ENCODE measurements around the gene KCNK18. TPM values are rescaled to one million over a fixed set of nuclear protein-coding genes. Genes with fewer than 3 reads are reported as not detected.

KCNK18 gene
- total RNA-seq, 2 experiments from 2014 or later = not detected

DNA sequence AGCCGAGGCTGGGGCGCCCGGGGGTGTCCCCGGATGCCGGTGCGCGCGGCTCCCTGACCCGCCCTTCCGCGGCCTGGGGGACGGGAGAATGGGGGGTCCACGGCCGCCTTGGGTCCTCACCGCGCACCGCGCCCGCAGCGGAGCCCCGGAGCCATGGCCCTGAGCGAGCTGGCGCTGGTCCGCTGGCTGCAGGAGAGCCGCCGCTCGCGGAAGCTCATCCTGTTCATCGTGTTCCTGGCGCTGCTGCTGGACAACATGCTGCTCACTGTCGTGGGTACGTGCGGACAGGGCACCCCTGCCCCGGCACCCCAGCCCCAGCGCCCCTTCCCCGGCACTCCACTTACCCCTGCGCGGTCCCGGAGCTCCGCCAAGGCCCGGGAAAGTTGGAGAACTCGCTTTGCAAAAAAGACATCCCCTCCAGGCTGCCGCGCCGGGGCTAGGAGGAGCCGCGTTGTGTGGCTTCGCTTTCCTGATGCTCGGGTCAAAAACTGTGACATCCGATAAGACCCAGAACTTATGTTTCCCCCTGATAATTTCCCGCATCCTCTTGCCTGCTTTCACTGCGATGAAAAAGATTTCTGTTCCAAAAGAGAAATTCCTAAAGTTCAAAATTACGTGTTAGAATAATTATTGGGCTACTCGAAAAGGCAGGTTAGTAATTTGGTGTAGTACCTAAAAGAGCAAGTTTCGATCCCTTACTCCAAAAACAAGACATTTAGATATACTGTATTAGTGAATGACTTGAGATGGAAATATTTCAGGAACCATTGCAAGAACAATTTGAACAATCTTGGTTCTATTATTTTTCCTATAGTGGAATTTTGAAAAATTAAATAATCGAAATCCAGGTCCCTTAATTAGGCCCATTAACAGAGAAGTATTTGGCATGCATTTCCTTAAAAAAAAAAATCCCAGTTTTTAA is 44.5 kb downstream of the KCNK18 start:
- ChIA-PET POLR2A (no interaction called here), CTCF (interaction anchor here (0.6 kb wide), 1 partner anchor 90 kb away, joined by 4 read pairs; no protein-coding TSS in a partner anchor)

DNA sequence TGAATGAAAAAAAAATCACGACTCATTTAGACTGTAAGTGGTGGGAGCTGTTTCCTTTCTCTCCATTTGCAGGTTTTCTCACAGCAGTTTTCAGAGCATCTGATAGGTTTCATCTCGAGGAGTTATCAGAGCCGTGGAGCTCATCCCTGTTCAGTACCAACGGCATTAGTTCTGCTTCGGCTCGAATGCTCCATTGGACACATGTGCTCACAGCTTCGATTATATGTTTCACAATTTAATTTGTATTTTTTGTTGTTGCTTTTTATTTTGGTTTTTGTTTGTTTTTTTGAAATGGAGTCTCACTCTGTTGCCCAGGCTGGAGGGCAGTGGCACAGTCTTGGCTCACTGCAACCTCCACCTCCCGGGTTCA is 45.2 kb downstream of the KCNK18 start:
- CTCF ChIA-PET = no interaction called here
- POLR2A ChIA-PET = no interaction called here

DNA sequence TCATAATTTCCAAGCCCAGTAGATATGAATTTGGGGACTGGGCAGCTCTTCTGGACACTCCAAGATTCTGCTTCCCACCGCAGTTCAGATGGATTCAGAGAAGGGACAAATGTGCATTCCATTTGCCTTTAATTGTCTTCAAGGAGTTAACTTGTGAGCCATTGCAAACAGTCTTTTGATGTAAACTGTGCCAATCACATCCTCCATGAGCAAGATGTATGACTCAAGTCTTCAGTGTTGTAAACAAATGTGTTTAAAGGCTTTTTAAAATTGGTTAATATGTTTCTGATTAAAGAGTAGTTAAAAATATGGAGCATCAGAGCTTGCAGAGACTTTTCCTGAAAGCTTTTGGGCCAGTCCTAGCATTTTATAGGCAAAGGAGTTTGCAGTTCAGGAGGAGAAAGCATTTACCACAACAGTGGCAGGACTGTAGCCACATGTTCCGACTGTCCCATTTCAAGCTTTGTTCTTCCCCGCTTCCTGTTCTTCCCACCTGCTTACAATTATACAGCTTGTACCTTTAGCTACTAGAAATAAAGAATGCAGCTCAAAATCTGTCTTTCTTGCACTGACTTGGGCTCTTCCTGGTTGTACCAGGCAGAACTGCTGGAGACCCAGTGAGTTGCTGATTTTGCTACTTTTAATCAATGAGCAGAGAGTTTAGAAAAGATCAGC is 49.8 kb downstream of the KCNK18 start:
- POLR2A ChIA-PET = no interaction called here
- CTCF ChIA-PET = no interaction called here

DNA sequence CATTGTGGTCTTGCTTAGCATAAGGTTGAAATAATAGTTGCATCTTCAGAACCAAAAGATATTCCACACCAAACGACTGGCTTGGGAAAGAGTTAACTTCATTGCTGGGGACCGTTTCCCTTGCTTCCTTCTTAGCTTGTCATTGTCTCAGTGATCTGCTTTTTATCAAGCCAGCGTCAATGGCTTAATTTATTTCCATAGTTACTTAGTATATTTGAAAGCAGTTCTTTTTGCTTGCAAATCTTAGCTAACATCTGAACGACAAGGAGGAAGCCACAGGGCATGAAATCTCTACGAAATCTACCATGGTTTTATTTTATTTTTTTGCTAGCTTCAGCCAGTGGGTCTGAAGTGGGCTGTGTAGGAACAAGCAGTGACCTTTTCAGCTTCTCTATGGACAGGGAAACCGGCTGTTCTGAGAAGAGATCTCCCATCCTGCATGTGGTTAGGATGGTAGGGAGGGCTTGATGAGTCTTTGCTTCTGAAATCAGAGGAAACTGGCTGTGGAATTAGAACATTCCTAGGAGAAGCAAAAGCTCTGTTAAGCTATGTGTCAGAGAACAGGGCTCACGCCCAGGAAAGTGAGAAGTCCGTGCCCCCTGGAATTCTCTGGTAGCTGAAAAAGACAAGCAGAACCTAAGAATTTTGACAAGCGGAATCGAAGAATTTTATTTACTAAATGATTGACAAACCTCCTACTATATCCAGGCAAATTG is 51.6 kb downstream of the KCNK18 start:
- POLR2A ChIA-PET = no interaction called here
- CTCF ChIA-PET = no interaction called here

DNA sequence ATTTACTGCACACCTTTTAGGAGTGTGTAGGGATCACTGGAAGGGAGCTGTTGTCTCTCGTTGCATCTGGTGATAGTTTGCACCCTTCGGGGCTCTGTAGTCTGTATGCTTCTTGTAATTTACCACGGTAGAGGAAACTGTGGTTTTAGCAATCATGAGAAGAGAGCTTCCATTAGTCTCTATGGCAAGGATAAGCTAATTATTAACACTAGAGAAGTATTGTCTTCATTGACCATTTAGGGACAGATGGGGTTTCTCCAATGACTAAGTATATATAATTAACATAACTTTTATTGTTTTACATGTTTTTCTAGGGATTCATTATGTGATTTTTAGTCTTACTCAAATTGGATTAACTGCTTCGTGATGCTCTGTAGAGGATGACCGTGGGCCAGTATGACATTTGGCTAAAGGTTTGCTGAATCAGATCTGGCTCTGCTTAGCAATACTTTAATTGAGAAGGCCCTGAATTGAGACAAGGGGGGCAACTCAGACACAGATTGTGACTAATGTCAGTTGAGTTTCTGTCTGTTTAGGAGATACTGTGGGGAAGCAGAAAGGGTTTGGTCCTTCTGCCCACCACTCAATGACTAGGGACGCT is 52.3 kb downstream of the KCNK18 start:
- CTCF ChIA-PET = no interaction called here
- POLR2A ChIA-PET = no interaction called here

DNA sequence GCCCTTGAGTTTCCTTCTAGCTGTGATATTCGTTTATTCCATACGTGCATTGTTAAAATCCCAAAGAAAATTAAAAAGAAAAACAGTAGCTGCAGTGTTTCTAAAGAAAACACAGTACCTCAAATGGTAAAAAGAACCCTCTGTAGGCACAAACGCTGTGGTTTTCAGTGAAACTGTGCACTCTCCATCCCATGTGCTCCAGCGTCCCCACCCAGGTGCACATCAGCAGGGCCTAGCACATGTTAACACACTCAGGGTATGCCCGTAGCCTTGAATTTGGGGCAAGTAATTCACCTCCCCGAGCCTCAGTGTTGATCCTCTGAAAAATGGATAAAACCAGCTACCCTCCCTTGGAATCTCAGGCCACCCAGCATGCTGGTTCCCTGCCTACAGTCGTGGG is 53.1 kb downstream of the KCNK18 start:
- POLR2A ChIA-PET = no interaction called here
- CTCF ChIA-PET = no interaction called here

DNA sequence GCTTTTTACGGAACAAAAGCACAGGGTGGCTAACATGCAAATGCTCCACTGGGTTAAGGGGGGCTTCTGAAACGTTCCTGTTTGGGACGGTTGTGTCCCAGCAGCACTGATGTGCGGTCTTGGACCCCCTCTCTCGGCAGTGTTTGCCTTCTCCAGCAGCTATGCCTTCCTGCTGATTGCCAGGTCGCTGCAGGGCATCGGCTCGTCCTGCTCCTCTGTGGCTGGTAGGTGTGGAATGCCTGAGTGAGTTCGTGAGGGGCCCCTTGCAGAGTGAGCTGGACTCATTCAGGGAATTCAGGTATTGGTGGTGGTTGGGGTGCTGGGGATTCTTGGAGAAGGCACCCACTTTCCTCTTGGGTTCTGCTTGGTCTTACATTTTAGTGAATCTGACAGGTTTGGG is 56.6 kb downstream of the KCNK18 start:
- CTCF ChIA-PET = no interaction called here
- POLR2A ChIA-PET = no interaction called here

DNA sequence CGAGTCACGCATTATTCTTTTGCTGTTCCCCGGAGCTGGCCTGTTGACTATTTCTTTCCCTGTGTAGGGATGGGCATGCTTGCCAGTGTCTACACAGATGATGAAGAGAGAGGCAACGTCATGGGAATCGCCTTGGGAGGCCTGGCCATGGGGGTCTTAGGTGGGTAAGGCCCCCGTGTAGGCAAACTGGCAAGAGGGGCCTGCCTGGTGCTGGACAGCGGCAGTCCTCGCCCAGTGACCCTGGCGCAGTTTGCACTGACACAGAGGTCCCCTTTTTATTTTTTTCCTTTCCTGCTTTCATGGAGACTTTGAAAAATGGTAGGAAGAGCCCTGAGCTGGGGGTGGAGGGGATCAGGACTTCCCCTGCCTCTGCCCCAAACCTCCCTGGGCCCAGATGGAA is 57.0 kb downstream of the KCNK18 start:
- CTCF ChIA-PET = no interaction called here
- POLR2A ChIA-PET = no interaction called here

DNA sequence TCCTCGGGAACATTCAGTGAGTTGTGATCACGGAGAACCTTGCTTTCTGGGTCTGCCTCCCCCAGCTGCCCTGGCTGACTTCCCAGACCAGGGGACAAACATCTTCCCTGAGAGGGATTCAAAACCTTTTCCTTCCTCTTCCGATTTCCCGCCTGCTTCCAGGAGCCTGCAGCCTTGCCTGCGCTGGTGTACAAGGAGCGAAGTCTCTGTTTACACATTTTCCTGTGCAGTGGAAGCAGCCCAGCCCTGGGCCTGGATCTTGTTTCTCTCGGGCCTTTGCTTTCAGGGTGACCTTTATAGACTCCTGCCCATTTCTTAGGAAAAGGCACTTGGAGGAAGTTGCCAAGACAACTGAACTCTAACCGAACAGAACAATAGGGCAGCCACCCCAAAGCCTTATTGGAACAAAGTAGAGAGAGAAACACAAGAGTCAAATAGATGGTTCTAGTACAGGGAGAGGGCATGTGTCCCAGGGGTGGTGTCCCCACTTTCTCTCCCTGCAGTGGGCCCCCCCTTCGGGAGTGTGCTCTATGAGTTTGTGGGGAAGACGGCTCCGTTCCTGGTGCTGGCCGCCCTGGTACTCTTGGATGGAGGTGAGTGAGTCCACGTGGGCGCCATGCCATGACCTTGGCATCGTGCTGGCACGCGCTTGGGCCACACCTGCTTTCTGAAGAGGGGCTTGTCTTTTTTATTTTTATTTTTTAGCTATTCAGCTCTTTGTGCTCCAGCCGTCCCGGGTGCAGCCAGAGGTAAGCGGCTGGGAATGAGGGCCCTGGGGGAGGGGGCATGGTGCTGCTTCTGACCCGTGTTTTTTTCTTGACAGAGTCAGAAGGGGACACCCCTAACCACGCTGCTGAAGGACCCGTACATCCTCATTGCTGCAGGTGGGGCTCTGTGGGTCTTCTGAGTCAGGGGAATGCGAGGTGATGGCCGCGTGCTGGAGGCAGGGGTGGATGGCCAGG is 57.8 kb downstream of the KCNK18 start:
- ChIA-PET CTCF (no interaction called here), POLR2A (no interaction called here)

DNA sequence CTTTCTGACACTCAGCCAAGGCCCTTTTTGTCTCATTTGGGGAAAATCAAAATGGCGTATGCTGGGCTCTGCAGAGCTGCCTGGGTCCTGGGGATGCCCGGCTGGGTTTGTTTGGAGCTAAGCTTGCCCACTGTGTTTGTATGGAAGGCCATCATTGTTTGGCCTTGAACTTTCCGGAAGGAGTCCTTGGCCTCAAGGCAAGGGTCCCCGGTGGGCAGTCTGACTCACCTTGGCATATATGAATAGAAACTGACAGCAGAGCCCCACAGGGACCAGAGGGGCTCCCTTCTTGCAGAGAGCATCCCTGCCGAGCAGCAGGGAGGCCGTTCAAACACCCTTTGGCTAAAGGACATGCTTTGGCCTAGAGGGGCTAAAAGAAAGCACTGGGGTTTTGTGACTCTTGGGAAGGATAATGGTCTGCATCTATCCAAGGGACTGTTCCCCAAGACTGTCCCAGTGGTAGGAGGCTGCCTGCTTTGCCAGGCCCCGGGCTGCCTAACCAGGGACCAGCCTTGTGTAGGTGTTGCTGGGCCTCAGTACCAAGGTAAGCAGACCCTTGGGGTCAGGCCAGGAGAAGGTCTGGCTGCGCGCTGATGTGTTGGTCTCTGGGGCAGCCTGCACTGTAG is 58.7 kb downstream of the KCNK18 start:
- POLR2A ChIA-PET = no interaction called here

DNA sequence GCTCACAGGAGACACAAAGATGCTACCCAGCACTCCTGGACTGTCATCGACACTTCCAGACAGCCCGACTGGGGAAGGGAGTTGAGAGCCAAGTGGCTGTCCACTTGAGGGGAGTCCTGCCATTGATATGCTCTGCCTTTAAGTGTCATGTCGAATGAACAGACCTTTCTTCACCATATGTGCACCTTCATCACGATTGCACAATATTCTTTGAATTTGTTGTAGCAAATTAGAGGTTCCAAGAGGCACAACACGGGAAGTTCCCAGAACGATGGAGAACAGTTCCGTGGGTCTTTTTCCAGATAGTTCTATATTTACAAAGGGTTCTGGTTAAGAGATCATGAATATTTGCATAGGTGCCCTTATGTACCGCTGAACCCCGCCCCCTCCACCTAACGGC is 59.6 kb downstream of the KCNK18 start:
- ChIA-PET CTCF (no interaction called here), POLR2A (no interaction called here)

More for the DNA sequence above, 58.7 kb downstream of the KCNK18 start:
- CTCF ChIA-PET = no interaction called here

DNA sequence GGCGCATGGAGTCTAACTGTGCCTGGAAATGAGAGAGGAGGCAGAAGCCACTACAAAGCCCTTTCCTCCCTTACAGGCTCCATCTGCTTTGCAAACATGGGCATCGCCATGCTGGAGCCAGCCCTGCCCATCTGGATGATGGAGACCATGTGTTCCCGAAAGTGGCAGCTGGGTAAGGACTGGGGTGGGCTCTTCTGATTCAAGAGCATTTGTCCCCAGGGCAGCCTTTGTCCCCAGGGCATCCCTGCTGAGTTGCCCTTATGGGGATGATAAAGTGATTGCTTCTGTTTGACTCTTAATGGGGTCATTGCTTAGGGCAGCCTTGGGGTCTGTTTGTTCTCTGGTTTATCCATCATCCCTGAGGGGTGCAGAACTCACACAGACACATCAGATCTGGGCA is 60.4 kb downstream of the KCNK18 start:
- ChIA-PET CTCF (no interaction called here), POLR2A (no interaction called here)

DNA sequence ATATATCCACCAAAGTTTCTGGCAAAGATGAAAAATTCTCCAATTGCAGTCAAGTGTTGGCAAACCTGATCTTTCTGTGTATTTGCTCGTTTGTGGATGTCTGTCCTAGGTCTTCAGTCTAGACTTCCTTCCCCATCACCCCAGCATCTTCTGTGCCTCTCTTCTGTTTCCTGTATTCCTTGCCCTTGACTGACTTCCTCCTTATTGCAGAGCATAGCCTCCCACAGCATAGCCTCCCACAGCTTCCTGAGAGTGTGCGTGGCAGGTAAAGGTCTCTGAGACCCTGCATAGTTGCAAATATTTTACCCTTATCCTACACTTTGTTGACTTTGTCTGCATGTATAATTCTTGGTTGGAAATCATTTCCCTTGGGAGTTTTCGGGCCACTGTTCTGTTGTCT is 62.0 kb downstream of the KCNK18 start:
- CTCF ChIA-PET = interaction anchor here (1.9 kb wide), 1 partner anchor 42 kb away, joined by 6 read pairs; no protein-coding TSS in a partner anchor
- POLR2A ChIA-PET = no interaction called here

Other genes with a start within 250 kb of the KCNK18 start
- not detected for gene SHTN1, start 192.3 kb upstream of the KCNK18 start, total RNA-seq
- not detected for gene VAX1, start 59.2 kb upstream of the KCNK18 start, total RNA-seq
- under 1 TPM in 1 of 2 experiments, not detected in 1; 0.04 TPM for gene SLC18A2, start 43.6 kb downstream of the KCNK18 start, total RNA-seq
- gene PDZD8, start 178.0 kb downstream of the KCNK18 start, total RNA-seq = 10 to 100 TPM; 27.6 to 27.7 TPM